Neural cell (in vitro differentiated cells): ENCODE data around the gene PYGB. TPM values are rescaled to one million over a fixed set of nuclear protein-coding genes. Genes with fewer than 3 reads are reported as not detected.

ENCODE experiments used
- H2AFZ ChIP-seq: fragments of 200-600, 300-800 bp; sonication (generic), shearing (Covaris generic); 2 replicates; pipeline ENCODE4 v1.6.0; 2014; ENCODE audit warnings: low read depth, mild to moderate bottlenecking, antibody characterized with exemption, low read length, moderate library complexity
- H3F3A ChIP-seq: fragments of 200-600 bp; shearing (Covaris generic); 2 replicates; pipeline ENCODE4 v1.6.1; 2016; ENCODE audit warnings: mild to moderate bottlenecking, moderate library complexity, mixed read lengths, antibody characterized with exemption, low read length; ENCODE audit not compliant: insufficient read depth, poor library complexity, severe bottlenecking
- H3K27ac ChIP-seq: fragments of 200-600, 300-800 bp; sonication (generic), shearing (Covaris generic); 2 replicates; pipeline ENCODE4 v1.5.1; 2014; ENCODE audit warnings: mild to moderate bottlenecking, low read length, moderate library complexity
- H3K27me3 ChIP-seq: fragments of 300-800, 200-600 bp; sonication (generic), shearing (Covaris generic); 2 replicates; pipeline ENCODE4 v1.6.0; 2014; ENCODE audit warnings: mild to moderate bottlenecking, low read depth, low read length, moderate library complexity; ENCODE audit not compliant: insufficient read depth
- H3K36me3 ChIP-seq: fragments of 300-800, 200-600 bp; sonication (generic), shearing (Covaris generic); 2 replicates; pipeline ENCODE4 v1.5.1; 2014; ENCODE audit warnings: mild to moderate bottlenecking, antibody characterized with exemption, low read length, moderate library complexity; ENCODE audit not compliant: insufficient read depth
- H3K4me2 ChIP-seq: fragments of 300-800, 200-600 bp; sonication (generic), shearing (Covaris generic); 2 replicates; pipeline ENCODE4 v1.6.0; 2014; ENCODE audit warnings: mild to moderate bottlenecking, low read length
- H3K4me3 ChIP-seq: fragments of 300-800, 200-600 bp; sonication (generic), shearing (Covaris generic); 2 replicates; pipeline ENCODE4 v1.5.1; 2014; ENCODE audit warnings: mild to moderate bottlenecking, low read length, moderate library complexity
- H3K79me2 ChIP-seq: fragments of 200-600 bp; shearing (Covaris generic); replicated peaks from 2 replicates; pipeline ENCODE4 v1.6.0; 2014; ENCODE audit warnings: mild to moderate bottlenecking, low read length, moderate library complexity; ENCODE audit not compliant: insufficient read depth
- H3K9ac ChIP-seq: fragments of 300-800, 200-600 bp; sonication (generic), shearing (Covaris generic); 2 replicates; pipeline ENCODE4 v1.6.1; 2016; ENCODE audit warnings: mild to moderate bottlenecking, low read length, mixed read lengths
- H3K9me2 ChIP-seq: fragments of 200-600 bp; shearing (Covaris generic); 2 replicates; pipeline ENCODE4 v1.6.1; 2016; ENCODE audit warnings: mild to moderate bottlenecking, low read length, mixed read lengths; ENCODE audit not compliant: insufficient read depth
- H3K9me3 ChIP-seq: fragments of 200-600, 300-800 bp; sonication (generic), shearing (Covaris generic); 2 replicates; pipeline ENCODE4 v1.6.1; 2016; ENCODE audit warnings: mild to moderate bottlenecking, mixed run types, low read length, moderate library complexity, mixed read lengths
- H4K20me1 ChIP-seq: fragments of 200-600 bp; shearing (Covaris generic); 2 replicates; pipeline ENCODE4 v1.6.1; 2016; ENCODE audit warnings: mild to moderate bottlenecking, mixed run types; ENCODE audit not compliant: insufficient read depth
- CTCF ChIP-seq: fragments of 450-650 bp; IDR thresholded peaks from 2 replicates; pipeline ENCODE4 v1.5.1; 2014; ENCODE audit warnings: antibody characterized with exemption, mild to moderate bottlenecking, moderate library complexity; ENCODE audit not compliant: poor library complexity, severe bottlenecking
- EP300 ChIP-seq: fragments of 450-650 bp; conservative IDR thresholded peaks from 2 replicates; pipeline ENCODE4 v1.6.1; 2014; ENCODE audit warnings: antibody characterized with exemption, mild to moderate bottlenecking, moderate library complexity; ENCODE audit not compliant: poor library complexity, severe bottlenecking
- EZH2 ChIP-seq: fragments of 200-600, 300-800 bp; shearing (Covaris generic), sonication (generic); IDR thresholded peaks from 2 replicates; pipeline ENCODE4 v1.6.1; 2014; ENCODE audit warnings: antibody characterized with exemption, low read length, borderline replicate concordance, mild to moderate bottlenecking; ENCODE audit not compliant: insufficient read depth, poor library complexity, severe bottlenecking
- MXI1 ChIP-seq: fragments of 450-650 bp; conservative IDR thresholded peaks from 2 replicates; pipeline ENCODE4 v1.6.1; 2014; ENCODE audit warnings: antibody characterized with exemption, mild to moderate bottlenecking; ENCODE audit not compliant: poor library complexity, severe bottlenecking
- POLR2AphosphoS5 ChIP-seq: IDR thresholded peaks from 2 replicates; pipeline ENCODE4 v1.6.1; 2012
- RAD21 ChIP-seq: fragments of 450-650 bp; conservative IDR thresholded peaks from 2 replicates; pipeline ENCODE4 v1.6.1; 2014; ENCODE audit warnings: antibody characterized with exemption, mild to moderate bottlenecking, moderate library complexity
- REST ChIP-seq: IDR thresholded peaks from 2 replicates; pipeline ENCODE4 v1.6.1; 2012; ENCODE audit warnings: borderline replicate concordance
- SMC3 ChIP-seq: fragments of 450-650 bp; conservative IDR thresholded peaks from 2 replicates; pipeline ENCODE4 v1.6.1; 2014; ENCODE audit warnings: antibody characterized with exemption, mild to moderate bottlenecking, moderate library complexity; ENCODE audit not compliant: poor library complexity
- TAF1 ChIP-seq: IDR thresholded peaks from 2 replicates; pipeline ENCODE4 v1.6.1; 2012; ENCODE audit warnings: low read depth
- polyA plus RNA-seq: library from polyadenylated mRNA; depleted of rRNA; stranded (reverse); fragments of >200 nt; gene quantifications from 2 replicates; pipeline ENCODE4 v1.2.3, GENCODE V29; 2014

Gene PYGB
- polyA plus RNA-seq, 1 donor from 2014 or later = 70.5 TPM

GRCh38 chr20:25286917-25287316, 39.0 kb downstream of the PYGB start:
- no peaks in the 10 kb centered on the region for H3K9me2 ChIP-seq
- no peak overlapping the region for H2AFZ ChIP-seq
- H3K4me3 ChIP-seq = no peak overlapping the region
- no peak overlapping the region for H3K9ac ChIP-seq
- H3K79me2 ChIP-seq = no peaks in the 10 kb centered on the region
- H3K36me3 ChIP-seq = peaks cover 7% of the 10 kb centered on the region
- H3K4me2 ChIP-seq = no peak overlapping the region
- no peaks in the 10 kb centered on the region for H3K9me3 ChIP-seq
- H3F3A ChIP-seq = no peaks in the 10 kb centered on the region
- H3K27me3 ChIP-seq = no peaks in the 10 kb centered on the region
- TF ChIP-seq POLR2AphosphoS5 (no peak), REST (no peak), MXI1 (no peak), EZH2 (no peak), CTCF (no peak), EP300 (no peak), TAF1 (no peak), SMC3 (no peak)
- H4K20me1 ChIP-seq = no peaks in the 10 kb centered on the region
- H3K27ac ChIP-seq = no peak overlapping the region

- Histone ChIP-seq H4K20me1 (no peaks in the 10 kb centered on the region), H3K36me3 (peaks cover 7% of the 10 kb centered on the region), H3K9me3 (no peaks in the 10 kb centered on the region), H3K9ac (no peak overlapping the region), H3F3A (no peaks in the 10 kb centered on the region), H3K27ac (no peak overlapping the region), H3K79me2 (no peaks in the 10 kb centered on the region), H3K4me2 (no peak overlapping the region), H3K27me3 (no peaks in the 10 kb centered on the region), H3K9me2 (no peaks in the 10 kb centered on the region), H2AFZ (no peak overlapping the region), H3K4me3 (no peak overlapping the region)
- TF ChIP-seq POLR2AphosphoS5 (no peak), EZH2 (no peak), TAF1 (no peak), SMC3 (no peak), REST (no peak), MXI1 (no peak), EP300 (no peak), RAD21 (no peak), CTCF (no peak)
These were observed 39.9 kb downstream of the PYGB start for GRCh38 chr20:25287631-25288290.
